Cerebellar cortex (tissue), 1 donor: ENCODE results near the gene MRPL41.
"Not testable (repeated sequence)": the region's sequence is repeated elsewhere in the genome, so short reads cannot be mapped to it uniquely, and the experiment has no call there.

Experiments
- DNase-seq: peaks from one replicate; pipeline ENCODE4 v3.0.0-alpha.2; 2015; ENCODE audit warnings: low spot score

MRPL41 gene

GRCh38 chr9:137552022-137552768 is 516 bp downstream of the MRPL41 start:
- DNase-seq: no peak

GRCh38 chr9:137553654-137554053 is 2.0 kb downstream of the MRPL41 start:
- DNase-seq: not testable (repeated sequence)

DNA sequence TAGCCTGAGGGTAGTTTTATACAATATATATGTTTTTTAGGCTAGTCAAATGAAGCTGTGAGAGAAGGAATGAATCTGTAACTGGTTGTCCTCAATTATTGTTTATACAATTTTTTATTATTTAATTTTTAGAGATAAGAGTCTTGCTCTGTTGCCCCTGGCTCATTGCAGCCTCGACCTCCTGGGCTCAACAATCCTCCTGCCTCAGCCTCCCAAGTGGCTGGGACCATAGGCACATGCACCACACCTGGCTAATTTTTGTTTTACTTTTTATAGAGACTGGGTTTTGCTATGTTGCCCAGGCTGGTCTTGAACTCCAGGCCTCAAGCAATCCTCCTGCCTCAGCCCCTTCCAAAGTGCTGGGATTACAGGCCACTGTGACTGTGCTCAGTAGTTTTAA is 2.7 kb downstream of the MRPL41 start:
- DNase-seq: no peak

GRCh38 chr9:137555179-137555578 is 3.5 kb downstream of the MRPL41 start:
- no peak for DNase-seq

DNA sequence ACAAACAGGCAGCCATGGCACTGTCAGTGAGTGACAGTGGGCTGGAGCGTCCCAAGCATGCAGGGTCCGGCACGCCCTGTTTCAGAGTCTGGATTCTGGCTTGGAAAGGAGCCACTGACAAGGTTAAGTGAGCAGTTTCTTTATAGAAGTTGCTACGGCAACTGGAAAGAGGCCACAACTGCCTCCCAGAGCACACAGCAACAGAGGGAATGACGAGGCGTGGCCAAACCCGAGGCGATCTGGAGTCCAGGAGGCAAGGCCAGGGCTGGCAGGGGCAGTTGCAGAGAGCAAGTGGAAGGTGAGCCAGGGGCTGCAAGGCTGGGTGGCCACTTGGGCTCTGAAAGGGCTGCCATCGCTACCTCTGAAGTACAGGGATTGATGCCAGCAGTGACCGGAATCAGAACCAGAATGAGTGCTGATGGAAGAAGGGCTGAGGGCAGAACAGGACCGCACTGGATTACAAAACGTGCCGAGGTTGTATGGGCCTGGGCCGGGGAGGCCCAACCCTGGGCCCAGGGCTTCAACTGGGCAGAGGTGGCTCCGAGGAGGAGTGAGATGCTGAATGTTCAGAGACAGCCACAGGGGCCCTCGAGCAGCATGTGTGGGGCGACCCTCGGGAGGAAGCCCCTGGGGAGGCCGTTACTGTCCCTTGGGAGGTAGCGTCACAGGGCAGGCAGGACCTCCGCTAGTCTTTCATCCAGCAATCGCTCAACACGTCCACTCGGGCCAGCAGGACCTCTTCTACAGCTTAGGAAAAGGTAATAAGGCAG is 4.6 kb downstream of the MRPL41 start:
- DNase-seq: no peak

DNA sequence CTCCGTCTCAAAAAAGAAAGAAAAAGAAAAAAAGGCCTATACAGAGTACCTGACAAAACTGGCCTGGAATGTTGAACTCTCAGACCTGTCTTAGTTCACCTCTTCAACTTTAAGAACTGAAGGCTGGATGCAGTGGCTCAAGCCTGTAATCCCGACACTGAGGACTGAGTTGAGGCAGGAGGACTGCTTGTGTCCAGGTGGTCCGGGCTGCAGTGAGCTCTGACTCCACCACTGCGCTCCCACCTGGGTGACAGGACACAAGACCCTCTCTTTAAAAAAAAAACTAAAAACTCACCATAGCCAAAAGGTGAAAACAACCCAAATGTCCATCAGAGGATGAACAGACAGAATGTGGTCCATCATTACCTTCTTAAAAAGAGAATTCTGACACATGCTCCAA is 6.4 kb downstream of the MRPL41 start:
- DNase-seq: no peak

DNA sequence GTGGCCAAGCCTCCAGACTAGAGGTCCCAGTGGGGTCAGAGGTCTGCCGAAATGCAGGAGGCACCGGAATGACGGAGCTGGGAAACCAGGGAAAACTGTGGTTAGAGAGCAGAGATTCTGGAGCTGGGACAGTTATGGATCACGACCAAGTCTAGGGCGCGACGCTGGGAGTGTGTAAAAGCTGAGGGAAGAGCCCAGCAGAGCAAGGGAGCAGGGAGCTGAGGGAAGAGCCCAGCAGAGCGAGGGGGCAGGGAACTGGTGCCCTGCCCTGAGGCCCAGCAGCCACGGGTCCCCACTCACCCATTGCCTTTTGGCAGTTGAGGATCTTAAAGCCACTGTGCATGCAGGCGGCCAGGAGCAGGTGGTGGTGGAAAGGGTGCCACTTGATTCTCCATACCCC is 12.5 kb downstream of the MRPL41 start:
- DNase-seq: no peak

- DNase-seq: no peak
These were observed 13.2 kb downstream of the MRPL41 start for GRCh38 chr9:137564817-137565411.

GRCh38 chr9:137568445-137568844 is 16.8 kb downstream of the MRPL41 start:
- not testable (repeated sequence) for DNase-seq

- no peak for DNase-seq
These were observed 18.0 kb downstream of the MRPL41 start for GRCh38 chr9:137569609-137570203.

DNA sequence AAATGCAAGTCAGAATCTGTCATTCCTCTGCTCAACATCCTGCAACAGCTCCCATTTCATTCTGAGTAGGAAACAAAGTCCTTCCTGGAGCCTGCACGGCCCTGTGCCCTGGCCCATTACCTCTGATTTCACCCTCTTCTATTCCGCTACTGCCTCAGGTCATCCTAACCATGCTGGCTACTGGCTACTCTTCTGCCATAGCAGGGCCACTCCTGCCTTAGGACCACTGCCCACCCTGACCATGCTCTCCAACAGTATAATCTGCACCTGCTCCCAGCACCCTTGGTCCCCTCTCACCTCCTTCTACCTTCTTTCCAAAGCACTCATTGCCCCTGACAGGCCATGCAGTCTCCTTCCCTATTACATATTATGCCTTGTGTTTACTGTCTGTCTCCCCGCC is 18.9 kb downstream of the MRPL41 start:
- no peak for DNase-seq

DNA sequence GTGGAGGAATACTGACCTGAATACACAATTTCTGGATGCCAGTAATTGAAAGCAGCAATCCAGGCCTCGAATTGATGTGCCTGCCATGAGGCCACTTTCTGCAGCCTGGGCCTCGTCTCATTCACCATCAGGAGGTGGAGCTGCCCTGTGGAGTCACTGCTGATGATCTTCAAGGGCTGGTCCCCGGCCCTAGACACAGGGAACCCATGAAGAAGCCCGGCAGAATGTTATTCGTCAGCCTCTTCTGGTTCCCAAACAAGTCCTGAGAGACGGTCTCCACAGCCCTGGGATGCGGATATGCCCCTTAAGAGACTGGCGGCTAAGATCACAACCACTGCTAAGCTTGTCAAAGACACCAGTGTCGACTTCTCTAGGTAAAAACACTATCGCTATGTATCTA is 22.5 kb downstream of the MRPL41 start:
- no peak for DNase-seq

- DNase-seq: no peak
These were observed 23.7 kb downstream of the MRPL41 start for GRCh38 chr9:137575364-137575715.

- no peak for DNase-seq
These were observed 24.2 kb downstream of the MRPL41 start for GRCh38 chr9:137575716-137576411.

- DNase-seq: peak; percentile 93
These were observed 27.0 kb downstream of the MRPL41 start, which contains the start of gene DPH7 for GRCh38 chr9:137578518-137579258. DPH7 (minus strand) TSS chr9:137578925; CDS start chr9:137578777, 148 bp downstream.

GRCh38 chr9:137579259-137579604 is 27.6 kb downstream of the MRPL41 start:
- DNase-seq: no peak

DNA sequence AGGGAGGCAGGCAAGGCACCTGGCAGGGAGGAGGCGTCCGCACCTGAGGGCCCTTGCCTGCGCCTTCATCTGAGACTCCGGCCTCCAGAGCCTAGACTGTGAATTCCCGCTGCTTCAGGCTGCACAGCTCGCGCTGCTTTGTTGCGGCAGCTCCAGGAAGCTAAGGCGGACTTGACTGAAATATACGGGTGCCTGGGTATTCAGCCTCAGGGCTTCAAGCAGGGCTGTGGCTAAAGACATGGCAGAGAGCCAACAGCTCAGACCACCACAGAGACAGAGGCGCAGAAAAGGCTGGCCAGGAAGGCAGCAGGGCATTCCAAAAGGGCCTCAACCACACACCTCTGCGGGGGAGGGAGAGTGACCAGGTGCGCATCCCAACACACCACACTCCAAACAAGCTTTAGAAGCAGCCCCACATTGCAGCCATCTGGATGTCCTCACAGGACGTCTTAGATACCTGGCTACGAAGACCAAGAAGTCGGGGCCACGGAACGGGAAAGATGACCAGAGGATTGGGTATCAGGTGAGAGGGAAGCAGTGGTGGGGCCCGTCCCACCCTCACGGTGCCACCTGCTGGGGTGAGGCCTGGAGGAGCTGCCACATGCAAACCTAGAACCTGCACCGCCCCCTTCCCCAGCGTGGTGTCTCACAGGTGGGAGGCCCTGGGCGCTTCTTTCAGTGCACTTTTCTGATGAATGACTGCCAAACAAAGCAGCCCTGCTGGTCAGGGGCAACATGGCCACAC is 28.7 kb downstream of the MRPL41 start:
- no peak for DNase-seq

- DNase-seq: no peak
These were observed 29.3 kb downstream of the MRPL41 start for GRCh38 chr9:137580954-137581322.

- no peak for DNase-seq
These were observed 29.9 kb downstream of the MRPL41 start for GRCh38 chr9:137581361-137582285.
